NCI-H526 (cell line): Measurements from ENCODE around the gene MBTPS1.

Experiments
- DNase-seq, 2 experiments: peaks; one replicate each; lab custom pipeline; 2025; lab: John Stamatoyannopoulos, UW

The MBTPS1 gene

GRCh38 chr16:84074721-84075120 lies 42.0 kb downstream of the MBTPS1 start:
- DNase-seq, result no peak

DNA sequence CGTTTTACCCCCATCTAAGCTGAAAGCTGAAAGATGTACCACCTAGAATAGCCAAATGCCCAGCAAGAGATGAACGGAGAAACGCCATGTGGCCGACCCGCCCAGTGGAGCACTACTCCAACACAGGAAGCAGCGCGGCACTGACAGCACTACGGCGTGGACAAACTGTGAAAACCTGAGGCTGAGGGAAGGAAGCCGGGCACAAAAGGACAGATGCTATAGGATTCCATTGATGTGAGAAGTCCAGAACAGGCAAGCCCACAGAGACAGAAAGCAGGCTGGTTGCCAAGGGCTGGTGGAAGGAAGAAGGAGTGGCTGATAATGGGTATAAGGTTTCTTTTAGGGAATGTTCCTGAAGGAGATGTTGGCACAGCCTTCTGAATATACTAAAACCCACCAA lies 44.7 kb downstream of the MBTPS1 start:
- no peak for DNase-seq

GRCh38 chr16:84071121-84071520 lies 45.6 kb downstream of the MBTPS1 start:
- DNase-seq, result no peak

DNA sequence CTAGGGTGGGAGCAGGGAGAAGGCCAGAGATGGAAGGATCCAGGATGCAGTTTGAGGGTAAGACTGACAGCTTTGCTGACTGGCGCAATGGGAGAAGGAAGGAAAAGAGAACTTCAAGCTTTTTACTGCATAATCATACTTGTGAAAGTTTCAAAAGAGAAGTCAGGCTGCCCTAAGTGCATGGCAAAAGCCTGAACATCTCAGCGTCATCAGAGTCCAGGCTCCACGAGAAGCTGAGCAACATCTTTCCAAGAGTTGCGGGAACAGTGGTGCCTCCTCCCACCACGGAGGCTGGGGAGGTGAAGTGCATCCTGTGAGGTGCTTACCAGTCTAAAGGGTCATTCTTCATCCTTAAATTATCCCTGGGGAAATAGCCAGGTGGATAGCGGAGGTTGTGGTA lies 47.2 kb downstream of the MBTPS1 start:
- DNase-seq, result no peak

DNA sequence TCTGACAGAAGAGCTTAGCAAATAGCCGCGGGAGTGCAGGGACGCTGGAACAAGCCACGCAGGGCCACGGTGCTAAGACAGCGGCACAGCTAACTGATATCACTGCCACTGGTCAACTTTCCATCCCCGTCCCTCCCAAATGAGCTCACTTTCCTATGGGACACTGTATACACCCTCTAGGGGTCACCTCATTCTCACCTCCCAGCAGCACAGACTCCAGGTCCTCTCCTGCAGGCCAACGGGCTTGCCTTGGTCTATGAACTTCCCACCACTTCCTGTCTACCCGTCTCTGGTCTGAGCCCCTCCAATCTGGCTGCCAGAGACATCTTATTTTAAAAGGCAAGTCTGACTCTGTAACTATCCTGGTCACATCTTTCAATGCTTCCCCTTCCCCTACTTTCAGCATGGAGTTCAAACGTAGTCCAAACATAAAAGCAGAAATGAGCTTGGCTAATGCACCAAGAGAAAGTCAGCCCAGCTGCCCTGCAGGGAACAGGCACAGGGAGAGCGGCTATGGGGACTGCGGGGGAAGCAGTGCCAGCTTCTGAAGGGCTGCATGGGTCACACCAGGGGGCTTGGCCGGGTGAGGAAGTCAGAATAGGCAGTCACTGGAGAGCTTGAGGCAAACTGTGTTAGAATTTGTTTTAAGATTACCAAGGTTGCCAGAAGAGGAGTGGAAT lies 47.8 kb downstream of the MBTPS1 start:
- DNase-seq, result no peak

DNA sequence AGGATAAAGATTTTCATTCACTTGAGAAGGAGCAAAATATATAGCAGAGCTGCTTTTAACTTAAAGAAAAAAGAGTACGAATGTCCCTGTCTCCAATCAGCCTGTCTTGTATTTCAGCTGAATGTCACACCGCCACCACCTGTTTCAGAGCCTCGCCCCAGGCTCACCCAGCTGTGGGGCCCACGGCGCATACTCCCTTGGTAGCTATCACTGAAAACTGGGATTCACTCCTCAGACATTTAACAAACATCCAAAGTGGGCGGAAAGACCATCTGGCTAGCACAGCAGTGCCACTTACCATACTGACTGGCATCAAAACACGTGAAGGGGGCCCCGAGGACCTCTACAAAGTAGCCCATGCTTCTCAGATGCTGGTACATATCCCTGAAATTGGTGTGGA lies 48.7 kb downstream of the MBTPS1 start:
- DNase-seq, result no peak

DNA sequence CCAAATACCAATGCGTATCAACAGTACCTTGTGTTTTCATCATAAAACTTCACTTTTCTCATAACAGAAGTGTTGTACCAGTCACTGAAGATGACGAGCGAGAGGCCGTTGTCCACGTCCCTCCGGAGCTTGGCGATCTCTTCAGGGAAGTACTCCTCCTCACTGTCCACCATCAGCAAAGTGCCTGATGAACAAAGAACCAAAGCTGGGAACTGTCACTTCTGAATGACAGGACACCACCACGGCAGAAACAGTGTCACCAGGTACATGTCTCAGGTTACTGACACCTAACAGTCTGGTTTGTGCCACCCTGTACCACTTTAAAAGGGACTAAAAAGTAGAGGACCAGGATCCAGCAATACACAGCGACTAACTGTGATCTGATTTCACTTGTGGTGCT lies 49.1 kb downstream of the MBTPS1 start:
- DNase-seq, result no peak

- DNase-seq, result peak; percentile 19 to 54
These were observed 51.1 kb downstream of the MBTPS1 start for GRCh38 chr16:84065536-84066132.

DNA sequence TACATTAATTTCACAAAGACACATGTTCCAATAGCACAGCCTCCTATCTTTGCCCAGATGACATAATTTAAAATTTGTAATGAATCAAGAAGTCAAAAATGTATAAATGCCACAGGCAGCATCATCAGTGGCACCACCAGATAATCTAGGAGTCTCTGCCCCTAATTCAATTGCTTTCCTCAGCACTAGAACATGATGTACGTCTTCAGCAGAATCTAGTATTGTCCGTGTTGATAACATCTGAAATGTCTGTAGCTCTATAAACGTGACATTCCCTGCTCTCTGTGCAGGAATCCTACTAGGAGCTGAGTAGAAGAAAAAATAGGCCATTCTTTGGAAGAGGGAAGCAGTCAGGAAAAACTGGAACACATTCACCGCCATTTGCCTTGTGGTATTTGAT lies 52.8 kb downstream of the MBTPS1 start:
- no peak for DNase-seq

DNA sequence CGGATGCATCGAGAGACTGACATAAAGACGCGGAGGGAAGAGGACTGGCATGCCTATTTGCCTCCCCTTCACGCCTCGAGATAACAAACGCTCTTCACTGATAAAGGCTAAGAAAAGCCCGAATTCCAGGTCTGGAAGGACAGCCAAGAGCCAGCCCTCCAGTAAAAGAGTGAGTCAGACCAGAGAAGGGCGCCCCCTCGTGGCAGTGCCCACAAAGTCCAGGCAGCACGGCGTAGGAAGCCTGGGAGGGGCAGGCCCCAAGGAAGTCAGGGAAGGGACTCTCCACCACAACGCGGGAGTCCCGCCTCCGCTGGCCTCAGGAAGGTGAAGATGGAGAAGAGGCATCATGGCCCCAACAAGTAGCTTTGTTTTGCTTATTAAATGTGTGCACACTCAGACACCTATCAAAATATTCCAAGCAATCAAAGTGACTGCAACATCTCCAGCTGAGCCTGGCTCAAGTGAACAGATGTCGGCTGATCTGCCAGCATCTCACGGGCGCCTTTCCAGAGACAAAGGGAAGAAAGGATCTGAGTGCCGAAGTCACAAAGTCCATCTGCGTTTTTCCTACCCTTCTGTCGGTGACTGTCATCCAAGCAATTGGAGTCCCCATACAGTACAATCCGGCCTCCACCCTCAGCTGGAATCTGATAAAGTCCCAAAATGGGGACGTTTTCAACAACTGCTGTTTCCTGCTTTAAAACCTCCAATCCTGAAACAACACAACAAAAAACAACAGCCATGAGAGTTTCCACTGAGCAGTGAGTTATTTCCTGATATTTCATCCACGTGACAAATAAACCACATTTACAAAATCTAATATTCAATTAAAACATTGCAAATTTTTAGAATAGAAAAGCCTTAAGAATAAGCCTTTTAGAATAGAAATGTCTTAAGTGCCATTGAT lies 53.8 kb downstream of the MBTPS1 start:
- DNase-seq, result peak; percentile 6 to 57

DNA sequence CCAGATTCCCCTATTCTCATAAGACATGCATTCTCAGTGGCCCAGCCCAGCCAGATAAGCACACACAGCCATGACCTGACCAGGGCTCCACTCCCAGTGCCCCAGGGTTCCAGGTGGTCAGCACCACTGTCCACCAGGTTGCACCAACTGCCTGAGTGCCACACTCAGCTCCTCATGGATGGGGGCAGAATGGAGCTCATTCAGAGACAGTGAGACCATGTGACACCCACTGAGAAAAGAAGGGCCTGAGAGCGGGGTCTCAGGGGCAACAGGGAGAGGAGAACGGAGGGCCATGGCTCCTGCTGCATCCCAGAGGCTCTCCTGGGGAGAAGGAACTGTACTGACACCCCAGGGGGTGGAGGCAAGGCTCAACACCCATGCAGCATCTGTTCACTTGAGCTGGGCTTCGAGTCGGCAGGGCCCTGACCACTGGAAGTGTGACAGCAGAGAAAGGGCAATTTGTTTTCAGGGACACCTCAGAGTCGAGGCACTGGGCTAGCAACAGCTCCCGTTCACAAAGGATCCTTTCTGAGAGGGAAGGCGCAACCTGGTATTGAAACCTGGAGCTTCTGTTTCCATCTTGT lies 55.4 kb downstream of the MBTPS1 start:
- no peak for DNase-seq

DNA sequence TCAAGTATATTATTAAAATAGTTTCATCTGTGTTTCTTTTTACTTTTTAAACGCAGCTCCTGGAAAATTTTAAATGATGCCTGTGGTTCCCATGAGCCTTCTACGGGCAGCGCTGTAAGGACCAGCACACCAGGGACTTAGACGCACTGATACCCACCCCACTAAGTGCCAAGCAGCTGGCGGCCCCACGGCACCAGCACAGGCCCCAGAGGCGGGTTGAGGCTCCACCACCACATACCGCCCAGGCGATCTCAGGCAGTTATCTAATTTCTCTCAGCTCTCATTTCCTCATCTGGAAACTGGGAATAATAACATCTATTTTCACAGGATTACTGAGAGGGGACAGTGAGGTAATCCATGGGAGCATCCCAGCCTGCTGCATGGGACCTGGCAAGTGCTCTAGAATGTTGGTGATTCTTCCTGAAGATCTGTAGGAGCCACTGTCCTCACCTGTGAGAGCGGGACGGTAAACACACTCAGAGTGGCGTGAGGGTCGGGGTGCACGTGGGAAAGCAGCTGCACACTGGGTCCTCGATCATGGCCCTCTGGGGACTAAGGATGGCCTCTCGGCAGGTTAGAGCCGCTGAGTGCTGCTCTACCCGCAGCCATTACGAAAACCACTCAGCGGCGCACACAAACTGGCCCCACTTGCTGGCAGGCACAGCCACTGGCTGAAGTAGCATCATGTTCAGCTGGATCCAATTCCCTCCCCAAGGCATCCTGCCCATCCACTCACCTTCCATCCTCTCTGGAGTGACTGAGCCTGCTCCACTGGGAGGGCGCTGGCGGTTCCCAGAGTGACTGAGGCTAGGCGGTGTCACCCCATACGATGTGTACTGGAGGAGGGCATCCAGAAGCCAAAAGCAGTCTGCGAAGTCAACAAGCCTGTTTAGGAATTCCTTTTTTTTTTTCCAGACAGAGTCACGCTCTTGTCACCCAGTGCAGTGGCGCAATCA lies 56.5 kb downstream of the MBTPS1 start:
- DNase-seq, result no peak

DNA sequence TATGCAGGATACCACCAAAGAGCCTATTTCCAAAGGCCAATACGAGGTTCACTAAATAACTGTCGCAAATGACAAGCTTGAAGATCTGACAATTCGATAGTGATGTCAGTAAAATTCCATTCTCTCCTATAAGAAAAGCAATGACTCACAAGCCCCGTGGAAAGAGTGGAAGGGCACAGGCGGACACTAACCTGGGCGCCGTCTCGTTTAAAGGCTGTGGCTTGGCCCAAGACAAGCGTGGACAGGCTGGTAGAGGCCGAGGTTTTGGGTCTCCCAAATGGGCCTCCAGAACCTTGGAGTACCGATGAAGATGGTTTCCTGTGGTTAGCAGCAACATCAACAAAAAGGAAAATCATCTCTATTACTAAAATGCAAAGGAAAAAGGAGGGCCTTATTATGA lies 57.6 kb downstream of the MBTPS1 start:
- DNase-seq, result no peak

- DNase-seq, result no peak
These were observed 58.1 kb downstream of the MBTPS1 start for GRCh38 chr16:84058664-84059063.

DNA sequence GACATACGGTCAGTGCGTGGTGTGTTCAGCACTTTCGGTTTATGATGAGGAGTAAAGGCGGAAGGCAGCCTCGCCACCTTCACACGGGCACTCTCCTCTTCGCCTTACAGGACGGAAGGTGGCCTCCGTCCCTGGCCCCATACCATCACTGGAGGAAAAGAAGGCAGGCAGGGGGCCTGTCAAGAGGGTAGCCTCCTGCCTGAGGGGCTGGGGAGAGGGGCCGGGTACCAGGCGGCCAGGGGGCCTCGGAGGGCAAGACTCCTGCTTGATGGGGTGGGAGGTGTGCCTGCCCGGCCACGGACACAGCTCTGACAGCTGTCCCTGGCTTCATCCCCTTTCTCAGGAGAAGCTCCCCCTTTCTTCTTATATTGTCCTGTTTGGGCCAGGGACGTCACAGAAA lies 58.5 kb downstream of the MBTPS1 start:
- DNase-seq, result no peak

- no peak for DNase-seq
These were observed 59.8 kb downstream of the MBTPS1 start for GRCh38 chr16:84056933-84057332.

- no peak for DNase-seq
These were observed 60.7 kb downstream of the MBTPS1 start for GRCh38 chr16:84055801-84056634.

GRCh38 chr16:84055366-84055765 lies 61.4 kb downstream of the MBTPS1 start:
- no peak for DNase-seq

- DNase-seq, result no peak
These were observed 61.8 kb downstream of the MBTPS1 start for GRCh38 chr16:84054916-84055315.

- no peak for DNase-seq
These were observed 62.5 kb downstream of the MBTPS1 start for GRCh38 chr16:84054271-84054670.

- DNase-seq, result no peak
These were observed 63.5 kb downstream of the MBTPS1 start for GRCh38 chr16:84053237-84053636.
